Measurements from ENCODE around the gene PTPN1.

GRCh38 chr20:50559149-50559548 is 49.0 kb downstream of the PTPN1 start:
- no peak for TF ChIP-seq CTCF (tag by site-specific recombination; IDR thresholded peaks at IDR 0.05)
- no peak for TF ChIP-seq IKZF3 (tag by site-specific recombination; IDR thresholded peaks at IDR 0.05)
- no peak for TF ChIP-seq ZBTB49 (tag by site-specific recombination; IDR thresholded peaks at IDR 0.05; ENCODE audit: low read depth)
- TF ChIP-seq ZNF184 (tag by site-specific recombination; IDR thresholded peaks at IDR 0.05) = no peak
- TF ChIP-seq ZNF133 (tag by site-specific recombination; IDR thresholded peaks at IDR 0.05) = no peak
